ENCODE results near the gene MED27. TPM values are rescaled to one million over a fixed set of nuclear protein-coding genes. Genes with fewer than 3 reads are reported as not detected.

The MED27 gene
- total RNA-seq, 1 experiment from 2014 or later = 24.4 TPM

- H3K27me3 ChIP-seq (ENCODE audit: control insufficient read depth, insufficient read depth, low read length) = no peaks in the 10 kb centered on the region
- intact Hi-C loops (cut with micrococcal nuclease; ENCODE audit: unreplicated experiment) = no loop called here
- in situ Hi-C loops (cut with HindIII; ENCODE audit: low pct_unique_long_range_greater_than_20kb, low sequenced_read_pairs) = no loop called here
- DNase-seq (ENCODE audit: low read depth, low spot score) (no peak), ATAC-seq (no peak)
- no peaks in the 10 kb centered on the region for H3K36me3 ChIP-seq (ENCODE audit: control insufficient read depth, insufficient read depth, low read length)
- H3K9me3 ChIP-seq (ENCODE audit: control insufficient read depth, insufficient read depth, low read depth, low read length) = no peaks in the 10 kb centered on the region; the same call in 1 of the 2 replicates
- POLR2A ChIA-PET = no interaction called here
- peaks cover 22% of the 10 kb centered on the region for H3K4me1 ChIP-seq (ENCODE audit: control insufficient read depth, insufficient read depth, low read length)
- no TSS peak for BruUV-seq (replicated peaks)
- H3K27ac ChIP-seq (ENCODE audit: low read length) = no peak overlapping the region
- CTCF ChIA-PET = no interaction called here
- TF ChIP-seq POLR2AphosphoS5 (IDR thresholded peaks at IDR 0.05; ENCODE audit: low read depth, low read length) (no peak), CTCF (IDR thresholded peaks at IDR 0.05) (no peak), REST (IDR thresholded peaks at IDR 0.05; ENCODE audit: insufficient read depth in 1 of 2, low read depth in 2 of 2, low read length in 1 of 2) (no peak), TCF7L2 (IDR thresholded peaks at IDR 0.05; ENCODE audit: low read depth, low read length) (no peak), SIN3A (IDR thresholded peaks at IDR 0.05; ENCODE audit: borderline replicate concordance, insufficient read depth, low read depth, low read length) (no peak)
- H3K4me3 ChIP-seq (ENCODE audit: low read depth in 2 of 2, low read length in 2 of 2) = no peak overlapping the region
These were observed 75.3 kb downstream of the MED27 start for GRCh38 chr9:132004323-132004722.

GRCh38 chr9:132003896-132004295, 75.8 kb downstream of the MED27 start:
- no TSS peak for BruUV-seq (replicated peaks)
- intact Hi-C loops (cut with micrococcal nuclease; ENCODE audit: unreplicated experiment) (no loop called here), in situ Hi-C loops (cut with HindIII; ENCODE audit: low pct_unique_long_range_greater_than_20kb, low sequenced_read_pairs) (no loop called here)
- H3K4me1 ChIP-seq (ENCODE audit: control insufficient read depth, insufficient read depth, low read length) = peaks cover 17% of the 10 kb centered on the region
- no peak overlapping the region for H3K4me3 ChIP-seq (ENCODE audit: low read depth in 2 of 2, low read length in 2 of 2)
- H3K9me3 ChIP-seq (ENCODE audit: control insufficient read depth, insufficient read depth, low read depth, low read length) = no peaks in the 10 kb centered on the region; the same call in 1 of the 2 replicates
- H3K27ac ChIP-seq (ENCODE audit: low read length) = no peak overlapping the region
- ATAC-seq = no peak
- no peaks in the 10 kb centered on the region for H3K36me3 ChIP-seq (ENCODE audit: control insufficient read depth, insufficient read depth, low read length)
- no peak for TF ChIP-seq CTCF (IDR thresholded peaks at IDR 0.05)
- no peak for TF ChIP-seq SIN3A (IDR thresholded peaks at IDR 0.05; ENCODE audit: borderline replicate concordance, insufficient read depth, low read depth, low read length)
- no peak for TF ChIP-seq POLR2AphosphoS5 (IDR thresholded peaks at IDR 0.05; ENCODE audit: low read depth, low read length)
- TF ChIP-seq TCF7L2 (IDR thresholded peaks at IDR 0.05; ENCODE audit: low read depth, low read length) = no peak
- no peak for TF ChIP-seq REST (IDR thresholded peaks at IDR 0.05; ENCODE audit: insufficient read depth in 1 of 2, low read depth in 2 of 2, low read length in 1 of 2)
- DNase-seq (ENCODE audit: low read depth, low spot score) = no peak
- ChIA-PET POLR2A (no interaction called here), CTCF (no interaction called here)
- H3K27me3 ChIP-seq (ENCODE audit: control insufficient read depth, insufficient read depth, low read length) = no peaks in the 10 kb centered on the region

All from Panc1 (cell line).